Erythroblast (primary cell): ENCODE results near the gene RPL6.

Source experiments
- GATA1 ChIP-seq: IDR thresholded peaks from 2 replicates; pipeline ENCODE4 v1.6.1; 2011; ENCODE audit warnings: low read depth, mild to moderate bottlenecking, control low read depth, low read length, moderate library complexity
- POLR2A ChIP-seq: IDR thresholded peaks from 2 replicates; pipeline ENCODE4 v1.6.1; 2011; ENCODE audit warnings: mild to moderate bottlenecking, low read length

- no peak for TF ChIP-seq POLR2A
- no peak for TF ChIP-seq GATA1
These were observed 34.5 kb upstream of the RPL6 start for GRCh38 chr12:112443916-112444315.
